HepG2 (cell line): ENCODE measurements around the gene SGPP2. TPM values are rescaled to one million over a fixed set of nuclear protein-coding genes. Genes with fewer than 3 reads are reported as not detected.

Experiments
- ATAC-seq: fragments of 200-7000 bp; cut with Tn5 transposase; 3 replicates; pipeline ENCODE4 v1.9.1; 2020; ENCODE audit warnings: mild to moderate bottlenecking, moderate library complexity
- BruUV-seq: library from RNA; stranded (reverse); fragments of 400-500 nt; replicated peaks from 2 replicates; lab custom pipeline; 2021; lab: Mats Ljungman, UMichigan
- CTCF ChIA-PET: fragments of 300-600 bp; formaldehyde crosslinking; extraction: SDS; loops from one replicate; lab custom pipeline; 2021; ENCODE audit warnings: low total read pairs, inconsistent platforms, low intra/inter-chr PET ratio; lab: Yijun Ruan, JAX
- POLR2A ChIA-PET: fragments of 350-600 bp; sonication (Branson Sonifier 250); formaldehyde crosslinking; loops from one replicate; lab custom pipeline; 2020; ENCODE audit warnings: antibody characterized with exemption, inconsistent platforms; lab: Yijun Ruan, JAX
- DNase-seq: peaks from one replicate; pipeline ENCODE4 v3.0.0-alpha.2; 2015; ENCODE audit warnings: low spot score
- FAIRE-seq: peaks from 3 replicates; lab custom pipeline; 2011; peaks lifted over from hg19 to GRCh38; lab: Jason Lieb, UNC
- H2AFZ ChIP-seq: one replicate; pipeline ENCODE4 v1.6.1; 2011; ENCODE audit warnings: low read length, inconsistent platforms
- H3K27ac ChIP-seq: fragments of 300-600 bp; 3 replicates; pipeline ENCODE4 v1.8.0; 2011; ENCODE audit warnings: mixed run types, mild to moderate bottlenecking, mixed read lengths, low read length, inconsistent platforms; ENCODE audit not compliant: insufficient read depth; ENCODE audit errors: extremely low read length
- H3K27me3 ChIP-seq, 2 experiments: fragments of 200-600 bp in 1 of 2; 2 replicates in 1 of 2; 3 replicates in 1 of 2; pipeline versions ENCODE4 v1.6.0 to v1.8.0; 2011; ENCODE audit warnings: low read length in 2 of 2, mild to moderate bottlenecking in 2 of 2, moderate library complexity in 2 of 2, inconsistent platforms in 1 of 2; ENCODE audit not compliant: insufficient read depth in 2 of 2, control insufficient read depth in 1 of 2
- H3K36me3 ChIP-seq, 2 experiments: fragments of 200-600 bp in 1 of 2; replicated peaks in 1 of 2; 2 replicates in 1 of 2; 3 replicates in 1 of 2; pipeline versions ENCODE4 v1.5.1 to v1.8.0; 2011; ENCODE audit warnings: low read length in 2 of 2, inconsistent platforms in 1 of 2; ENCODE audit not compliant: insufficient read depth in 2 of 2, control insufficient read depth in 1 of 2
- H3K4me1 ChIP-seq: 2 replicates; pipeline ENCODE4 v1.5.1; 2012; ENCODE audit warnings: low read length, inconsistent platforms; ENCODE audit not compliant: insufficient read depth
- H3K4me2 ChIP-seq: 2 replicates; pipeline ENCODE4 v1.6.0; 2011; ENCODE audit warnings: low read depth, low read length, inconsistent platforms
- H3K4me3 ChIP-seq, 3 experiments: fragments of 200-600 bp in 1 of 3; sonication (generic), shearing (Covaris generic) in 1 of 3; replicated peaks in 1 of 3; 2 replicates each; pipeline ENCODE4 v1.5.1; 2011 to 2016; ENCODE audit warnings: low read length in 3 of 3, inconsistent platforms in 2 of 3, low read depth in 2 of 3, mild to moderate bottlenecking in 2 of 3, control low read depth in 1 of 3, mixed read lengths in 1 of 3; ENCODE audit not compliant: insufficient read depth in 1 of 3
- H3K79me2 ChIP-seq: one replicate; pipeline ENCODE4 v1.6.1; 2011; ENCODE audit warnings: low read length, inconsistent platforms; ENCODE audit not compliant: insufficient read depth
- H3K9ac ChIP-seq: 2 replicates; pipeline ENCODE4 v1.6.0; 2011; ENCODE audit warnings: mild to moderate bottlenecking, low read depth, low read length, inconsistent platforms; ENCODE audit not compliant: insufficient read depth
- H3K9me3 ChIP-seq: 2 replicates; pipeline ENCODE4 v1.5.1; 2012; ENCODE audit warnings: mild to moderate bottlenecking, low read length
- H4K20me1 ChIP-seq: 2 replicates; pipeline ENCODE4 v1.6.0; 2011; ENCODE audit warnings: inconsistent platforms, mild to moderate bottlenecking, low read length, moderate library complexity; ENCODE audit not compliant: insufficient read depth
- CREM ChIP-seq, 2 experiments: sonication (generic) in 1 of 2; formaldehyde crosslinking in 1 of 2; IDR thresholded peaks; 2 replicates each; pipeline versions ENCODE4 v1.4.0 to v1.6.1; 2016 to 2020; ENCODE audit warnings: antibody characterized with exemption in 1 of 2, mild to moderate bottlenecking in 1 of 2, missing genetic modification reagents in 1 of 2
- FLYWCH1 ChIP-seq: sonication (generic); formaldehyde crosslinking; IDR thresholded peaks from 2 replicates; pipeline ENCODE4 v1.8.1; 2023; ENCODE audit warnings: mild to moderate bottlenecking, missing genetic modification reagents
- GATAD1 ChIP-seq: IDR thresholded peaks from 2 replicates; pipeline ENCODE4 v1.6.1; 2016; ENCODE audit warnings: missing genetic modification reagents, missing compliant biosample characterization
- HNRNPL ChIP-seq: fragments of 200-400 bp; formaldehyde crosslinking; IDR thresholded peaks from 2 replicates; pipeline ENCODE4 v1.6.1; 2017; ENCODE audit warnings: mild to moderate bottlenecking, low read depth, low read length
- JUN ChIP-seq: sonication (generic); formaldehyde crosslinking; IDR thresholded peaks from 2 replicates; pipeline ENCODE4 v1.4.0; 2020; ENCODE audit warnings: mild to moderate bottlenecking, missing genetic modification reagents
- KDM2A ChIP-seq: sonication (generic); formaldehyde crosslinking; IDR thresholded peaks from 2 replicates; pipeline ENCODE4 v1.4.0; 2020; ENCODE audit warnings: low read depth, missing genetic modification reagents, borderline replicate concordance
- KDM5B ChIP-seq: sonication (generic); formaldehyde crosslinking; IDR thresholded peaks from 2 replicates; pipeline ENCODE4 v1.4.0; 2020; ENCODE audit warnings: missing genetic modification reagents, mild to moderate bottlenecking, borderline replicate concordance
- MED8 ChIP-seq: sonication (generic); formaldehyde crosslinking; IDR thresholded peaks from 2 replicates; pipeline ENCODE4 v1.8.1; 2023; ENCODE audit warnings: mild to moderate bottlenecking, missing genetic modification reagents; ENCODE audit not compliant: insufficient replicate concordance
- SPEN ChIP-seq: sonication (generic); formaldehyde crosslinking; IDR thresholded peaks from 2 replicates; pipeline ENCODE4 v1.5.1; 2020; ENCODE audit warnings: low read depth, mild to moderate bottlenecking, missing genetic modification reagents
- THAP9 ChIP-seq: sonication (generic); formaldehyde crosslinking; IDR thresholded peaks from 2 replicates; pipeline ENCODE4; 2020; ENCODE audit warnings: missing genetic modification reagents, mild to moderate bottlenecking, borderline replicate concordance
- ZNF20 ChIP-seq: sonication (generic); formaldehyde crosslinking; IDR thresholded peaks from 2 replicates; pipeline ENCODE4 v1.4.0; 2020; ENCODE audit warnings: mild to moderate bottlenecking, moderate library complexity, missing genetic modification reagents
- ZNF354B ChIP-seq: sonication (generic); formaldehyde crosslinking; IDR thresholded peaks from 2 replicates; pipeline ENCODE4 v1.8.0; 2022; ENCODE audit warnings: mild to moderate bottlenecking, missing genetic modification reagents
- ZNF546 ChIP-seq: sonication (generic); formaldehyde crosslinking; conservative IDR thresholded peaks from 2 replicates; pipeline ENCODE4 v1.8.1; 2023; ENCODE audit warnings: mild to moderate bottlenecking, missing genetic modification reagents
- ZNF614 ChIP-seq: IDR thresholded peaks from 2 replicates; pipeline ENCODE4 v1.6.1; 2018; ENCODE audit warnings: missing biosample characterization, missing genetic modification reagents, inconsistent platforms, borderline replicate concordance
- ZNF883 ChIP-seq: sonication (generic); formaldehyde crosslinking; IDR thresholded peaks from 2 replicates; pipeline ENCODE4 v1.5.1; 2020; ENCODE audit warnings: mild to moderate bottlenecking, missing genetic modification reagents; ENCODE audit errors: not compliant biosample characterization
- ZSCAN31 ChIP-seq: sonication (generic); formaldehyde crosslinking; IDR thresholded peaks from 2 replicates; pipeline ENCODE4 v1.5.0; 2020; ENCODE audit warnings: low read depth, mild to moderate bottlenecking, missing genetic modification reagents
- WGBS: methylation state at CpG from one replicate; pipeline ENCODE4 v1.1.6; 2017; ENCODE audit warnings: low lambda C conversion rate; 5-methylcytosine and 5-hydroxymethylcytosine counted together
- in situ Hi-C: cut with HindIII; loops from 2 replicates; pipeline ENCODE4 v1.10.0; 2017; ENCODE audit warnings: low pct_unique_long_range_greater_than_20kb; ENCODE audit not compliant: extremely low pct_ligation_motif_present
- intact Hi-C: fragments of 100-400 bp; cut with micrococcal nuclease; formaldehyde crosslinking; loops from one replicate; pipeline ENCODE4 v1.10.0; 2022; ENCODE audit not compliant: unreplicated experiment
- polyA plus RNA-seq, 8 experiments: library from polyadenylated mRNA; depleted of rRNA in 3 of 8; stranded (reverse) in 7 of 8; unstranded in 1 of 8; fragments of >200 nt; fragmentation: Illumina TruSeq in 4 of 8; extraction: Trizol in 4 of 8; gene quantifications; 2 replicates each; pipeline versions ENCODE4 v1.2.1 to v1.2.3, GENCODE V29; 2011 to 2016; ENCODE audit warnings: low read depth in 4 of 8, missing spikeins in 1 of 8, mixed read lengths in 1 of 8; ENCODE audit not compliant: insufficient read depth in 1 of 8
- total RNA-seq, 5 experiments: library from RNA; depleted of rRNA; stranded (reverse); fragments of >200 nt; fragmentation: Illumina TruSeq; extraction: Trizol; gene quantifications; 2 replicates each; pipeline ENCODE4 v1.2.3, GENCODE V29; 2016; ENCODE audit warnings: low read depth in 1 of 5
- TF ChIP-seq, protein P1 (sequence below): IDR thresholded peaks from 2 replicates; pipeline ENCODE4 v1.6.1; 2016

The SGPP2 gene
- total and polyA plus RNA-seq, 2 of the 13 experiments (the other 11 are each of a cell fraction or from before 2014, with no cell fraction given) = not detected

- in situ Hi-C loops = no loop called here
- no peak for TF ChIP-seq KDM5B
- TF ChIP-seq GATAD1 (CRISPR knock-in tag) = no peak
- TF ChIP-seq KDM2A = no peak
- no peak for TF ChIP-seq THAP9 (CRISPR knock-in tag)
- TF ChIP-seq ZNF546 (CRISPR knock-in tag) = no peak
- TF ChIP-seq, protein P1, sequence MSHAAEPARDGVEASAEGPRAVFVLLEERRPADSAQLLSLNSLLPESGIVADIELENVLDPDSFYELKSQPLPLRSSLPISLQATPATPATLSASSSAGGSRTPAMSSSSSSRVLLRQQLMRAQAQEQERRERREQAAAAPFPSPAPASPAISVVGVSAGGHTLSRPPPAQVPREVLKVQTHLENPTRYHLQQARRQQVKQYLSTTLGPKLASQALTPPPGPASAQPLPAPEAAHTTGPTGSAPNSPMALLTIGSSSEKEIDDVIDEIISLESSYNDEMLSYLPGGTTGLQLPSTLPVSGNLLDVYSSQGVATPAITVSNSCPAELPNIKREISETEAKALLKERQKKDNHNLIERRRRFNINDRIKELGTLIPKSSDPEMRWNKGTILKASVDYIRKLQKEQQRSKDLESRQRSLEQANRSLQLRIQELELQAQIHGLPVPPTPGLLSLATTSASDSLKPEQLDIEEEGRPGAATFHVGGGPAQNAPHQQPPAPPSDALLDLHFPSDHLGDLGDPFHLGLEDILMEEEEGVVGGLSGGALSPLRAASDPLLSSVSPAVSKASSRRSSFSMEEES (CRISPR knock-in tag) = no peak
- no peak for TF ChIP-seq ZSCAN31 (CRISPR knock-in tag)
- TF ChIP-seq ZNF354B (CRISPR knock-in tag) = no peak
- TF ChIP-seq HNRNPL = no peak
- TF ChIP-seq JUN (CRISPR knock-in tag) = no peak
- TF ChIP-seq CREM (IDR thresholded peaks at IDR 0.05) = no peak
- TF ChIP-seq CREM (CRISPR knock-in tag; IDR thresholded peaks at IDR 0.05) = no peak
- no peak for TF ChIP-seq MED8 (CRISPR knock-in tag)
- no peak for TF ChIP-seq ZNF20
- no peak for TF ChIP-seq FLYWCH1 (CRISPR knock-in tag)
- TF ChIP-seq ZNF614 (CRISPR knock-in tag) = no peak
- no peak for TF ChIP-seq ZNF883 (CRISPR knock-in tag)
- TF ChIP-seq SPEN (CRISPR knock-in tag) = no peak
- BruUV-seq = no TSS peak
Measured at GRCh38 chr2:222499226-222499625, 74.9 kb downstream of the SGPP2 start.

More at GRCh38 chr2:222499226-222499625, 74.9 kb downstream of the SGPP2 start:
- H3K4me2 ChIP-seq = no peak overlapping the region
- H3K79me2 ChIP-seq = no peaks in the 10 kb centered on the region
- intact Hi-C loops = no loop called here
- H3K9ac ChIP-seq = no peak overlapping the region
- H3K27me3 ChIP-seq = peaks cover 0 to 7% of the 10 kb centered on the region in 2 experiments; a peak in 1 of 5 replicates
- no peak overlapping the region for H3K27ac ChIP-seq
- no peak for FAIRE-seq
- H3K4me3 ChIP-seq = no peak overlapping the region
- no peak for DNase-seq
- H2AFZ ChIP-seq = no peak overlapping the region
- H3K9me3 ChIP-seq = no peaks in the 10 kb centered on the region
- ChIA-PET POLR2A (no interaction called here), CTCF (no interaction called here)
- WGBS = 0% methylated on average over 3 of the region's 3 CpGs
- no peaks in the 10 kb centered on the region for H4K20me1 ChIP-seq
- no peaks in the 10 kb centered on the region for H3K4me1 ChIP-seq
- H3K36me3 ChIP-seq = no peaks in the 10 kb centered on the region
- ATAC-seq = peak; percentile 35; the same call in 1 of the 3 replicates
